GM18870 (cell line): Measurements from ENCODE around the gene ZNF182.
"Not testable (repeated sequence)": the region's sequence is repeated elsewhere in the genome, so short reads cannot be mapped to it uniquely, and the experiment has no call there.

Source experiments
- ATAC-seq: cut with Tn5 transposase; IDR thresholded peaks from one replicate; pipeline ENCODE4 v1.9.1; 2021; ENCODE audit warnings: moderate library complexity; ENCODE audit not compliant: unreplicated experiment

The ZNF182 gene

GRCh38 chrX:48002319-48002718 is 1.5 kb downstream of the ZNF182 start:
- no peak for ATAC-seq

- no peak for ATAC-seq
Observed at GRCh38 chrX:48001260-48001659, 2.5 kb downstream of the ZNF182 start.

GRCh38 chrX:47992669-47993068 is 11.1 kb downstream of the ZNF182 start:
- ATAC-seq: no peak

- no peak for ATAC-seq
Observed at GRCh38 chrX:47992095-47992380, 11.8 kb downstream of the ZNF182 start.

- no peak for ATAC-seq
Observed at GRCh38 chrX:47991263-47992094, 12.3 kb downstream of the ZNF182 start.

GRCh38 chrX:47976254-47977151 is 27.3 kb downstream of the ZNF182 start:
- no peak for ATAC-seq

GRCh38 chrX:47973235-47973634 is 30.6 kb downstream of the ZNF182 start:
- ATAC-seq: no peak

- not testable (repeated sequence) for ATAC-seq
Observed at GRCh38 chrX:47965526-47965925, 38.3 kb downstream of the ZNF182 start.

GRCh38 chrX:47961830-47962229 is 42.0 kb downstream of the ZNF182 start:
- not testable (repeated sequence) for ATAC-seq

GRCh38 chrX:47960406-47960805 is 43.4 kb downstream of the ZNF182 start:
- ATAC-seq: no peak

GRCh38 chrX:47958761-47959342 is 44.9 kb downstream of the ZNF182 start:
- no peak for ATAC-seq

GRCh38 chrX:47958206-47958605 is 45.6 kb downstream of the ZNF182 start:
- ATAC-seq: not testable (repeated sequence)

GRCh38 chrX:47956016-47956415 is 47.8 kb downstream of the ZNF182 start:
- no peak for ATAC-seq

- ATAC-seq: not testable (repeated sequence)
Observed at GRCh38 chrX:47955295-47955694, 48.5 kb downstream of the ZNF182 start.

- ATAC-seq: no peak
Observed at GRCh38 chrX:47941423-47941822, 62.4 kb downstream of the ZNF182 start.

- no peak for ATAC-seq
Observed at GRCh38 chrX:47940448-47940847, 63.3 kb downstream of the ZNF182 start.

- no peak for ATAC-seq
Observed at GRCh38 chrX:47936940-47937317, 66.9 kb downstream of the ZNF182 start.

GRCh38 chrX:47936224-47936939 is 67.4 kb downstream of the ZNF182 start:
- no peak for ATAC-seq

GRCh38 chrX:47933946-47934345 is 69.8 kb downstream of the ZNF182 start:
- no peak for ATAC-seq

GRCh38 chrX:47931970-47932369 is 71.8 kb downstream of the ZNF182 start:
- not testable (repeated sequence) for ATAC-seq

- ATAC-seq: no peak
Observed at GRCh38 chrX:47927212-47927611, 76.6 kb downstream of the ZNF182 start.
